Measurements from ENCODE around the gene NAP1L4.

DNA sequence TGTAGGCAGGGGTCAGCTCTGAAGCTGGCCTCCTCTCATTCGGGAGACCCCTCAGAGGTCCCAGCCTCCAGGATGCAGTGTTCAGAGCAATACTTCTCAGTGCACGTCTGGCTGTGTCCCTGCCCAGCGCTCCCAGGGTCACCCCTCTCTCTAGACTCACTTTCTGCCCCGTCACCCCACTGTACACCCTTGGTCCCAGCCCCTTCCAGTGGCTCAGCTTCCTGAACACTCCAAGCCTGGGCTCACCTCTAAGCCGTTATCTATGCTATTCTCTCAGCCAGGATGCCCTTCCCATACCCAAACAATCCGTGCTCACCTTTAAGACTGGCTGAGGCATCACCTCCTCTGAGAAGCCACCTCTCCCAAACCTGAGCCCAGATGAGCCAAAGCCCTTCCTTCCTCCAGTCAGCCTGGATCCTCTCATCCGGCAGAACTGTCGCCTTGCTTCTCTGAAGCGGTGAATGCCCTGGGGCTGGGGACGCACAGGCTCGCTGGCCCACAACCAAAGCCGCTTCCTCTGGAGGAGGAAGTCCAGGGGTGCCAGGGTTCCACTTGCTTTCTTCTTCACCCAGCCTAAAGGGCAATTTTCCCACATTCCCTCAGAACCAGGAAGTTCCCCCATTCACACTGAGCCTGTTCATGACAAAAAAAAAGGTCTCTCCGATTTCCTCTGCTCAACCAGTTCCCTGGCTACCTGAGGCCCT is 92.9 kb downstream of the NAP1L4 start:
- TF ChIP-seq, protein P1, sequence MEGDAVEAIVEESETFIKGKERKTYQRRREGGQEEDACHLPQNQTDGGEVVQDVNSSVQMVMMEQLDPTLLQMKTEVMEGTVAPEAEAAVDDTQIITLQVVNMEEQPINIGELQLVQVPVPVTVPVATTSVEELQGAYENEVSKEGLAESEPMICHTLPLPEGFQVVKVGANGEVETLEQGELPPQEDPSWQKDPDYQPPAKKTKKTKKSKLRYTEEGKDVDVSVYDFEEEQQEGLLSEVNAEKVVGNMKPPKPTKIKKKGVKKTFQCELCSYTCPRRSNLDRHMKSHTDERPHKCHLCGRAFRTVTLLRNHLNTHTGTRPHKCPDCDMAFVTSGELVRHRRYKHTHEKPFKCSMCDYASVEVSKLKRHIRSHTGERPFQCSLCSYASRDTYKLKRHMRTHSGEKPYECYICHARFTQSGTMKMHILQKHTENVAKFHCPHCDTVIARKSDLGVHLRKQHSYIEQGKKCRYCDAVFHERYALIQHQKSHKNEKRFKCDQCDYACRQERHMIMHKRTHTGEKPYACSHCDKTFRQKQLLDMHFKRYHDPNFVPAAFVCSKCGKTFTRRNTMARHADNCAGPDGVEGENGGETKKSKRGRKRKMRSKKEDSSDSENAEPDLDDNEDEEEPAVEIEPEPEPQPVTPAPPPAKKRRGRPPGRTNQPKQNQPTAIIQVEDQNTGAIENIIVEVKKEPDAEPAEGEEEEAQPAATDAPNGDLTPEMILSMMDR (IDR thresholded peaks at IDR 0.05), result no peak
- no peak for TF ChIP-seq POLR2A (IDR thresholded peaks at IDR 0.05)
